ENCODE measurements around the gene IL13.
A peak's percentile ranks its signal among the peaks of the same experiment; 100 is the strongest.

IL13 gene

GRCh38 chr5:132655821-132656773, 1.9 kb upstream of the IL13 start:
- DNase-seq (ENCODE audit: low spot score): peak; percentile 51

- DNase-seq (ENCODE audit: low spot score): no peak
Measured at GRCh38 chr5:132656774-132657355, 1.1 kb upstream of the IL13 start.

GRCh38 chr5:132658381-132659302, 669 bp downstream of the IL13 start:
- DNase-seq (ENCODE audit: low spot score): no peak

GRCh38 chr5:132659598-132660493, 1.9 kb downstream of the IL13 start:
- DNase-seq (ENCODE audit: low spot score): no peak

- no peak for DNase-seq (ENCODE audit: low spot score)
Measured at GRCh38 chr5:132661231-132662003, 3.4 kb downstream of the IL13 start.

GRCh38 chr5:132662004-132662401, 4.0 kb downstream of the IL13 start:
- no peak for DNase-seq (ENCODE audit: low spot score)

- DNase-seq (ENCODE audit: low spot score): peak; percentile 59
Measured at GRCh38 chr5:132662925-132663770, 5.2 kb downstream of the IL13 start.

GRCh38 chr5:132663771-132664695, 6.1 kb downstream of the IL13 start:
- DNase-seq (ENCODE audit: low spot score): no peak

- DNase-seq (ENCODE audit: low spot score): no peak
Measured at GRCh38 chr5:132664696-132665209, 6.8 kb downstream of the IL13 start.

GRCh38 chr5:132665574-132666080, 7.7 kb downstream of the IL13 start:
- no peak for DNase-seq (ENCODE audit: low spot score)

GRCh38 chr5:132666310-132667123, 8.5 kb downstream of the IL13 start:
- DNase-seq (ENCODE audit: low spot score): no peak

GRCh38 chr5:132667309-132667708, 9.3 kb downstream of the IL13 start:
- no peak for DNase-seq (ENCODE audit: low spot score)

- no peak for DNase-seq (ENCODE audit: low spot score)
Measured at GRCh38 chr5:132667761-132668705, 10.1 kb downstream of the IL13 start.

GRCh38 chr5:132668706-132669454, 10.9 kb downstream of the IL13 start:
- DNase-seq (ENCODE audit: low spot score): no peak

GRCh38 chr5:132669455-132669820, 11.5 kb downstream of the IL13 start:
- no peak for DNase-seq (ENCODE audit: low spot score)
